ENCODE measurements around the gene RALGPS1. TPM values are rescaled to one million over a fixed set of nuclear protein-coding genes. Genes with fewer than 3 reads are reported as not detected.

Gene RALGPS1
- total RNA-seq, 2 experiments from 2014 or later: 1.9 to 2.2 TPM

DNA sequence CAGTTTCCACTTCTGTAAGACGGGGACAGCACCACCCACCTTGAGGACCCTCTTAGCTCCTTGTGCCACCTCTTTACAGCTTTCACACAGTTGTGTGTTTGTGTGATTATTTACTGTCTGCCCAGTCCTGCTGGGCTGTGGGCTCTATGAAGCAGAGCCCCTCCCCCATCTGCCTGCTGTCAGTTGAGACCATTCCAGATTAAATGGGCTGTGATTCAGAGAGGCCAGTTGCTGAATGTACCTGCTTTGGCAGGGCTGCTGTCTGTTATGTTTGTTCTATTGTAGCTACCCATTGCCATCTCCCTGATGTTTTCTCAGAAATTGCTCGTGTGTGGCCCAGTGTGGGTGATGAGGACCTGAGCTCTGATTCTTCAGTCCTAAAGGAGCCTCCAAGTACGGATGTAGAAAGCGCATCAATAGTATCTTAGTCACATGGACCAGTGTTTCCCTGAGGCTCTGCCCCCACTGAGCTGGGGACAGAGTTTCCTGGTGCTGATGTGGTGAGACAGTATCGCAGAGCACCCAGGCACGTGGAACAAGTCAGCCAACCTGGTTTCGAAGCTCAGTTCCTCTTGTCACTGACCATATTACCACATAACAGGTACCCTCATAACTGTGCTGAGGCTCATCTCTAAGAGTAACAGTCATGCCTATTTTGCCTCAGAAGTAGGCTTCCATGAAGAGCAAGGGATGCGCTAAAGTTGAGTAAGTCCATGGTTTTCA is 204.2 kb downstream of the RALGPS1 start:
- ChIA-PET CTCF (no interaction called here), POLR2A (no interaction called here)
- Mint-ChIP-seq H3K27me3 (peaks cover 25% of the 10 kb centered on the region), H3K4me1 (ENCODE audit: low read depth) (peaks cover 11% of the 10 kb centered on the region), H3K36me3 (ENCODE audit: low read depth) (no peaks in the 10 kb centered on the region), H3K27ac (no peak overlapping the region), H3K4me3 (no peak overlapping the region), H3K9me3 (no peaks in the 10 kb centered on the region)
- TF ChIP-seq, protein P1, sequence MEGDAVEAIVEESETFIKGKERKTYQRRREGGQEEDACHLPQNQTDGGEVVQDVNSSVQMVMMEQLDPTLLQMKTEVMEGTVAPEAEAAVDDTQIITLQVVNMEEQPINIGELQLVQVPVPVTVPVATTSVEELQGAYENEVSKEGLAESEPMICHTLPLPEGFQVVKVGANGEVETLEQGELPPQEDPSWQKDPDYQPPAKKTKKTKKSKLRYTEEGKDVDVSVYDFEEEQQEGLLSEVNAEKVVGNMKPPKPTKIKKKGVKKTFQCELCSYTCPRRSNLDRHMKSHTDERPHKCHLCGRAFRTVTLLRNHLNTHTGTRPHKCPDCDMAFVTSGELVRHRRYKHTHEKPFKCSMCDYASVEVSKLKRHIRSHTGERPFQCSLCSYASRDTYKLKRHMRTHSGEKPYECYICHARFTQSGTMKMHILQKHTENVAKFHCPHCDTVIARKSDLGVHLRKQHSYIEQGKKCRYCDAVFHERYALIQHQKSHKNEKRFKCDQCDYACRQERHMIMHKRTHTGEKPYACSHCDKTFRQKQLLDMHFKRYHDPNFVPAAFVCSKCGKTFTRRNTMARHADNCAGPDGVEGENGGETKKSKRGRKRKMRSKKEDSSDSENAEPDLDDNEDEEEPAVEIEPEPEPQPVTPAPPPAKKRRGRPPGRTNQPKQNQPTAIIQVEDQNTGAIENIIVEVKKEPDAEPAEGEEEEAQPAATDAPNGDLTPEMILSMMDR (IDR thresholded peaks at IDR 0.05): no peak
- DNase-seq (no peak), ATAC-seq (no peak)
- intact Hi-C loops (cut with micrococcal nuclease): no loop called here

DNA sequence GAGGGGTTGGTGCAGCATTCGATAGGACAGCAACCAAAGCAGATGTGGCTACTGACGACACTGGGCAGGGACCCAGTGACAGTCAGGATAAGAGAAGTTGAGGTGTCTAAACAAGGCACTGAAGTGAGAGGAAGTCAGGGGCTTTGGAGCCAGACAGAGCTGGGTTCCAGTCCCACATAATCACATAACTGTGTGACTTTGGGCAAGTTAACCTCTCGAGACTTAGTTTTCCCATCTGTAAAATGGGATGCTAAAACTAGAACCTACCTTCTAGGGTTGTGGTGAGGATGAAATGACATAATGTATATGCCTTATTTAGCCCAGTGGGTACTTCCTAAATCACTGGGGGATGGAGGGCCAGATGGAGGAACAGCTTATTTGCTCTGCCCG is 204.7 kb downstream of the RALGPS1 start:
- H3K36me3 Mint-ChIP-seq (ENCODE audit: low read depth): no peaks in the 10 kb centered on the region
- POLR2A ChIA-PET: no interaction called here
- ATAC-seq (no peak), DNase-seq (no peak)
- intact Hi-C loops (cut with micrococcal nuclease): no loop called here
- H3K27ac Mint-ChIP-seq: no peak overlapping the region
- CTCF ChIA-PET: no interaction called here
- peaks cover 26% of the 10 kb centered on the region for H3K27me3 Mint-ChIP-seq
- H3K4me1 Mint-ChIP-seq (ENCODE audit: low read depth): peaks cover 11% of the 10 kb centered on the region
- H3K4me3 Mint-ChIP-seq: no peak overlapping the region
- H3K9me3 Mint-ChIP-seq: no peaks in the 10 kb centered on the region
- TF ChIP-seq, protein P1 (IDR thresholded peaks at IDR 0.05): no peak

DNA sequence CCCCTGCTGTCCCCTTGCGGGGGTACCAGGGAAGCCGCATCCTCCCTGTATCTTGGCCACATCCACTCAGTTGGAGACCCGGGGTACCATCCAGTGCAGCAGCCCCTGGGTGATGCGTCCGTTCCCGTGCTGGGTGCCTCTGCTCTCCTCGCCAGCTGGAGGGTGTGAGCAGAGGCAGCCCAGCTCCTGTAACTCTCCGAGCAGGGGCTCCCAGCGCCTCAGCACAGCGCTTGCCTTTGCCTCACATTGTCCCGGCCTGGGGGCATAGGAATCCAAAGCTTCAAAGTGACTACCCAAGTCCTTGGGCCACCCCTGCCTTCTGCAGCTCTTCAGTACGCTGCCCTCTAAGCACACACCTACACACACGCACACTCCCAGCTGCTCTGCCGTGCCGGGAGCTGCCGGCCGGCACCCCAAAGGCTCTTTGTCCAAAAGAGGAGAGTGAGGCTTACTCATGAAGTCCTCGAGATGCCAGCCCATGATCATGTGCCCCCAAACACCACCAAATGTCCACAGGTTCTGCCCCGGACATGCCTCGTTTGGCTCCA is 207.1 kb downstream of the RALGPS1 start:
- POLR2A ChIA-PET: no interaction called here

DNA sequence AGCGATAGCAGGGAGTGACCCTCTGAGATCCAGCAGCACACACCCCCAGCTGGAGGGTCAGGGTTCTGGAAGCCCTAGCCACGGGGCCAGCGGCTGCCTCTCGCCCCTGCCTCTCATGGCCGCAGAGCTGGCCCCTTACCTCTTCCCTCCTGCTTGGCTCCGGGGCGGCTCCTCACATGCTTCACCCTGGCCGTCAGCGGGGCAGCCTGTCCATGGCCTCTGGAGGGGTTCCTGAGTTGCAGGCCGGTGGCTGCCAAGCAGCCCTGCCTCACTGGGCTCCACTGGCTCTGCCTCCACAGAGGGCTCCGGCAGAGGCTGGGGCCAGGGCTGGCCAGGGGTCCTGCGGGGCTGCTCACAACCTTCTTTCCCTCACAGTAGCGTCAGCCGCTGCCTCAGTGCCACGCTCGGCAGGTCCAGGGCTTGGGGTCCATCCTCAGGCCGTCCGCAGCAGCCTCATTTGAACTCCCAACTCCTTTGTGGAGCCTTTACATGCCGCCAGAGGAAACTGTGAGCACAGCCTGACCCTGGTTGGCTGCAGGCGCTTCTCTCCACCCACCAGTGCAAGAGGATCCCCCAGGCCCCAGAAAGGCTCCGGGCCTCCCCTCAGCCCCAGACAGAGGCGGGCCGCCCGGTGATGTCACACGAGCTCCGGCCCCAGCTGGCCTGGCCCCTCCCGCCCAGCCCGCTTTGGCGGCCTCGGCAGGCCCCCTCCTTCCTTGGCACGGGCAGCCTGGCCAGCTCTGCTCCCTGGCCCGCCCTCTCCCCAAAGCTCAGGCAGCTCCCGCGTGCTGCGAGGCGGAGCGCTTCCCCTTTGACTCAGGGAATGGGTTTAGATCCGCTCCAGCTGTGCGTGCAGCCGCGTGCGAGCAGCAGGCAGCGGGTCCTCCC is 207.8 kb downstream of the RALGPS1 start, which contains the start of gene ANGPTL2:
Gene ANGPTL2 (minus strand): TSS at position 460 of the 888 bp plus-strand sequence. CDS start 13,904 bp downstream, outside the sequence.
- no peak within 1 kb of the TSS for H3K27ac Mint-ChIP-seq
- peak; percentile 49 for DNase-seq
- H3K36me3 Mint-ChIP-seq (ENCODE audit: low read depth): no peaks in the 10 kb centered on the region
- no peaks in the 10 kb centered on the region for H3K4me1 Mint-ChIP-seq (ENCODE audit: low read depth)
- no peak within 1 kb of the TSS for H3K4me3 Mint-ChIP-seq
- intact Hi-C loops (cut with micrococcal nuclease): no loop called here
- POLR2A ChIA-PET: no interaction called here
- H3K27me3 Mint-ChIP-seq: peaks cover 25% of the 10 kb centered on the region
- no peaks in the 10 kb centered on the region for H3K9me3 Mint-ChIP-seq
- peak; percentile 78 for ATAC-seq
- TF ChIP-seq, protein P1 (IDR thresholded peaks at IDR 0.05): no peak
- CTCF ChIA-PET: interaction anchor here (1.4 to 1.8 kb wide), 2 partner anchors 76 to 157 kb away, joined by 4 to 6 read pairs; no protein-coding TSS in a partner anchor

More for the DNA sequence above, 207.1 kb downstream of the RALGPS1 start:
- Mint-ChIP-seq H3K9me3 (no peaks in the 10 kb centered on the region), H3K27ac (no peak overlapping the region), H3K36me3 (ENCODE audit: low read depth) (no peaks in the 10 kb centered on the region), H3K27me3 (peaks cover 26% of the 10 kb centered on the region), H3K4me1 (ENCODE audit: low read depth) (peaks cover 4% of the 10 kb centered on the region), H3K4me3 (no peak overlapping the region)
- CTCF ChIA-PET: interaction anchor here (1.8 kb wide), 1 partner anchor 156 kb away, joined by 6 read pairs; no protein-coding TSS in a partner anchor
- intact Hi-C loops (cut with micrococcal nuclease): no loop called here
- TF ChIP-seq, protein P1 (IDR thresholded peaks at IDR 0.05): no peak
- no peak for ATAC-seq
- DNase-seq: no peak
